ENCODE data around the gene FASN. TPM values are rescaled to one million over a fixed set of nuclear protein-coding genes. Genes with fewer than 3 reads are reported as not detected.
A peak's percentile ranks its signal among the peaks of the same experiment; 100 is the strongest.

FASN gene
- total RNA-seq, 1 experiment from 2014 or later, result 89.9 TPM

DNA sequence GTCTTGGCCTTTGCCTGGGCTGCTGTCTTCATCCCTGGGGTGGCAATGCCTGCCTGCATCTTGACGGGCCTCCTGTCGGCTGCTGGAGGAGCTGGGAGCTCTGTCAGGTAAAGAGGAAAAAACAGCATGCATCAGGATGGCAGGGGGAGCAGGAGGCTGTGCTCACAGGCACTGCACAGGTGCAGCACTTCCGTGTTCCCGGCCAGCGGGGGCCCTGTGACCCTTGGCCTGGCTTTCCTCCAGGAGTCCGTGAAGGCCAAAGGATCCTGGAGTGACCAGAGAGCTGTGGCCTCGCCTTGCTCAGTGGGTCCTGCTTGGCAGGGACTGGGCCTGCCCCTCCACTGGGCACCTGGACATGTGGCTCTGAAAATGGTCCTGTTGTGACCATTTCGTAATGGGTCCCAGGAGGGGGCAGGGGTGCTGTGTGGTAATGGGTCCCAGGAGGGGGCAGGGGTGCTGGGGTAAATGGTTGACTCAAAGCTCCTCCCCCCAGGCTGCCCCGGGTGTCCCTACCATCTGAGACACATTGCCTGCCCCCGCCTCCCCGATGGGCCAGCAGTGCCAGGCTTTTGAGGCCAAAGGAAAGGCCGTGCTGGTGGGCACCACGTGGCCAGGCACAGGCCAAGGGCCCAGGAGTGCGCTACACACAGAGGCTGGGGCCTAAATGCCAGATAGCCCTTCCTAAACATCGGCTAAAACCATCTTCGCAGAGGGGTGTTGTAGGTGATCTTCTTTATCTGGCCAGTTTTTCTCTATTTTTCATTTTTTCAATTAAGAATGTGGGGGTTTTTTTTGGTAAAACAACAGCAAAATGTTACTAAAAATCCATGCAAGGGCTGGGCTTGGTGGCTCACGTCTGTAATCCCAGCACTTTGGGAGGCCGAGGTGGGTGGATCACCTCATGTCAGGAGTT lies 4.0 kb upstream of the FASN start:
- DNase-seq (ENCODE audit: low spot score), result no peak

DNA sequence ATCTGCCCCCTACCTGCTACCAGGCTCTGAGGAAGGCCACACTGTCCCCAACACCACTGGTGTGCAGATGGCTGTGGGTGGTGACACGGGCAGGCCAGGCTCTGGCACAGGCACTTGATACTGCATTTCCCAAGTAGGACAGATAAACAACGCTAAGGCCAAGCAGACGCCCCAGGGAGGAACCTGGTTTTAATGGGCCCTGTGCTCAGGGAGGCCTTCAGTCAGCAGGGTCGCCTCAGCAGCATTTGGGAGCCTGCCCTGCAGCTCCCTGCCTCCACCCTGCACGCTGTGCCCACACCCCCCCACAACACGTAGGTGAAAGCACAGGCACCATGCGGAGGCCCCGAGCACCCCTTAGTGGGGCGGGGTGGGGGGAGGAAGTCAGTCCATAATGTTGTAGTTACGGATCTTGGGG lies 3.3 kb upstream of the FASN start:
- DNase-seq (ENCODE audit: low spot score), result no peak

DNA sequence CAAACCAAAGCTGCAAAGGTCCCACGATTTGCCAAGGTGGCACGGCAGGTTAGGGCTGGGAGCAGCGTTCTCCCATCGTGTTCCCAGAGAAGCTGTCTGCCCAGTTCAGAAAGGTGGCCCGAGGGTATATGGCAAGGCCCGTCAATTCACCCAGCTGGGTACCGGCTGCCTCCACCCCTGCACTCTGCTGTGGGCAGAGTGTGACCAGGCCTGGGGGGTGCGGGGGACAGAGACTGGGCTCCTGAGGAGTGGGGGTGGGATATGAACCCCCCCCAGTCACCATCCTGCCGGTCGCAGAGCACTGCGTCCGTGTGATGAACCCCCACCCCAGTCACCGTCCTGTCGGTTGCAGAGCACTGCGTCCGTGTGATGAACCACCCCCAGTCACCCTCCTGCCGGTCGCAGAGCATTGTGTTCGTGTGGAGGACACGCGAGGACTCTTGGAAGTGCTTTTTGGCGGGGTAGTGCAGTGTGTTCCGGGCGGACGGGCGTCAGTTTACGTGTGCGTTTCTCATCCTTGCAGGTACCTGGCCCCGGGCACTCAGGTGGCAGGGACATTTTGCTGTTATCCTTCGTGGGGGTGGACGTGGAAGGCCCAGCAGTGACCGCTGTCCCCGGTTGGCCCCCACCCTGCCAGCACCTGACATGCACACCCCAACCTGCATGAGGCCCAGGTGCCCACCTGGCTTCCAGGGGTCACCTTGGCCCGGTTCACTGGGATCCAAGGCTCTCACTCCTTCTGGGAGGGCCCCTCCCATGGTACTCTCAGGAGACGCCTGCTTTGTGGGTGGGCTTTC lies 2.7 kb upstream of the FASN start:
- DNase-seq (ENCODE audit: low spot score), result no peak

DNA sequence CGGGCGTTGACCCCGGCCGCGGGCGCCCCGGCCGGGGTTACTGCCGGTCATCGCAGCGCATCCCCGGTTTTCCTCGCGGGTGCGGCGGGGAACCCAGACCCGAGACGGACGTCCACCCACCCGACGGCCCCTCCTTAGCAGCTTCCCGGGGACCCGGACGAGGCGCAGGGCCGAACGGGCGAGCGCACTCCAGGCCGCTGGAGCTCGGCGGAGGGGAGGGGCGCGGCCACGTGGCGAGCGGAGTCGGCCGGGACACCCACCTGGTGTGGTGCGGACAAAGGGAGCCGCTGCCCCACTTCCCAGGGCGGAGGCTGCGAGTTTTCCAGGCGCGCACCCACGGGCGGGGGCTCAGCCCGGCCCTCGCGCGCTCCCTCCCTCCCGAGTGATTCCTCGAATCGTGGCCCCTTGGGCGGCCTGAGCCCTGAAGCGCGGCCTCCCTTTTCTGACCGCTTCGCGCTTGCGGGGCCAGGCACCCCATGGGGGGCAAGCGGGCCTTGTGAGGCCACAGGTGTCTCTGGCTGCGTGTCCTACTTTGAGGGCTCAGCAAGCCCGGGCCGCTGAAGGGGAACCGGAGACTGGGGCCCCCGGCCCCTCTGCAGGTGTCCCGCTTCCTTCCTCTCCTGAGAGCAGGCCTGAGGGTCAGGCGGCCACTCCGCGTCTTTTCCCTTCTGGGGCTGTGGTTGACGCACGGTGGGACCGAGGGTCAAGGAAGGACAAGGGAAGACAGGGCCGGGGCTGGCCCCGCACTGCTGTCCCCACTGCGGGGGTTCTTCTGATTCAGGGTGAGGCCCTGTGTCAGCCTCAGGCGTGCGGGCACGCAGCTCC lies 1.1 kb upstream of the FASN start:
- no peak for DNase-seq (ENCODE audit: low spot score)

- no peak for DNase-seq (ENCODE audit: low spot score)
Observed at GRCh38 chr17:82097919-82098168, 192 bp downstream of the FASN start.

GRCh38 chr17:82097184-82097918 lies 685 bp downstream of the FASN start:
- DNase-seq (ENCODE audit: low spot score), result peak; percentile 34

- no peak for DNase-seq (ENCODE audit: low spot score)
Observed at GRCh38 chr17:82096709-82097183, 1.3 kb downstream of the FASN start.

DNA sequence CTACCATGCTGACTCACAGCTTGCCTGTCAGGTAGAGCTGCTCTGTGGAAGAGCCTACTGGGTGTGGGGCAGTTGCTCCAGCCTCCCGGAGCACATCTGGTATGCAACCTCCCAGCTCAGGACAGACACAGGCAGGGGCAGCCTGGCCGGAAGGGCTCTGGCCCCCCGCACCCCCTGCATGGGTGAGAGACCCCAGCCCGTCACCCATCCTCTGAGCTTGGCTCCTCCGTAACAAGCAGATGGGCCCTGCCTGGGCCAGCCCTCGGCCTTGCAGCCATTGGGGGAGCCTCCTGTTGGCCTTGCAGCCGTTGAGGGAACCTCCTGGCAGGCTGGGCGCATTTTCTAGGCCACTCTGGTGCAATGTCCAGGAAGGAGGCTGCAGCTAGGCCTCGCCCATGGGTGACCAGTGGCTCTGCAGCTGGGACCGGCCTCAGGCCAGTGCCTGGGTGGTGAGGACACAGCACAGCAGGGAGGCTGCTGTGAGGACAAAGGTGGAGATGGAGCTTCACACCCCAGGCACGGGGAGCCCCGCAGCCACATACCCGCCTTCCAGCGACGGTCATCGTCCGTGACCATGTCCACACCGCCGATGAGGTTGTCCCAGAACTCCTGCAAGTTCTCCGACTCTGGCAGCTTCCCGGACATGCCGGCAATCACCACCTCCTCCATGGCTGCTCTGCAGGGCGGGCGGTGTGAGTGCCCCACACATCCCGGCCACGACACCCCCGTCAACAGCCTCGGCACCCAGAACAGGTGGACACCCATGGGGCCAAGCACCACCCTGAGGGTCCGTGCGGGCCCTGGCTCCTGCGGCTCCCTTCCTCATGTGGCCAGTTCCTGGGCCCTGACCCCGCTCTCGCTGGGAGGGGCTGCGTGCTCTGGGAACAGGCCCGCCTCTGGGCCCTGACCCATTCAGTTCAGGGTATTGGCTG lies 2.0 kb downstream of the FASN start:
- DNase-seq (ENCODE audit: low spot score), result no peak

- DNase-seq (ENCODE audit: low spot score), result no peak
Observed at GRCh38 chr17:82094931-82095776, 2.9 kb downstream of the FASN start.

DNA sequence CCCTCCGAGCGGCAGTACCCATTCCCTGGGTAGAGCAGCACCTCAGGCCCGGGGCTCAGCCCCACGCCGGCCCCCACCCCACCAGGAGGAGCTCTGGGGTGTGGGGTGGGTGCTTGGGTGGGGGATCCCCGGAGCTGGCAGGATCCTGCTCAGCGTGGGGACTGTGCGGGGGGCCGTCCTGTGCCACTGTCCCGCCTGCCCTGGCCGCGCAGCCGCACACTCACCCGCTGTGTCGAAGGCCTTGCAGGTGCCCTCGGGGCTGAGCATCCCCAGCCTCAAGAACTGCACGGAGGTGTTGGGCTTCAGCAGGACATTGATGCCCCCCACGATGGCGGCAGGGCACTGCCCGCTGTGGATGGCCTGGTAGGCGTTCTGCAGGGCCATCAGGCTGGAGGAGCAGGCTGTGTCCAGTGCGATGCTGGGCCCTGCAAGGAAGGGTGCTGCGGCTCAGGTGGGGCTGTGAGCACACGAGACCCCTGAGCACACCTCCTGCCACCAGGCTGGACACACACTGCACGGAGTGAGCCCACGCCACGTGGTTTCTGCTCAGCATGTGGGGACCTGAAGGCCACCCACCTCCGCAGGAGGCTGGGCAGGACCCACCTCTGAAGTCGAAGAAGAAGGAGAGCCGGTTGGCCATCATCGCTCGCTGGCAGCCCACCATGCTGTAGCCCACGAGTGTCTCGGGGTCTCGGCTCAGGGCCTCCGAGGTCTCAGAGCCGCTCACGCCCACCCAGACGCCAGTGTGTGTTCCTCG lies 4.9 kb downstream of the FASN start:
- no peak for DNase-seq (ENCODE audit: low spot score)

DNA sequence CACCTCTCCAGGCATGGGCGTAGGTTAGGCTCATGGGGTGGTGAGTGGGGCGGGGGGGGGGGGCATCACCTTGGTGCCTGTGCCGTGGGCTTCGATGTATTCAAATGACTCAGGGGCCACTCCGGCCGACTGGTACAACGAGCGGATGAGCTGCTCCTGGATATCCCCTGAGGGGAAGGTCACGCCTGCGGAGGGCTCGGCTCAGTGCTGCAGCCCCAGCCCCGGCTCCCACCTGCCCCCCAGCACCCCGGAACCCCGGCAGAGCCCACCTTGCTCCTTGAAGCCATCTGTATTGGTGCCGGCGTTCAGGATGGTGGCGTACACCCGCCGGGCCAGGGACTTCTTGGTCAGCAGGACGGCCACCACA lies 5.4 kb downstream of the FASN start:
- no peak for DNase-seq (ENCODE audit: low spot score)

DNA sequence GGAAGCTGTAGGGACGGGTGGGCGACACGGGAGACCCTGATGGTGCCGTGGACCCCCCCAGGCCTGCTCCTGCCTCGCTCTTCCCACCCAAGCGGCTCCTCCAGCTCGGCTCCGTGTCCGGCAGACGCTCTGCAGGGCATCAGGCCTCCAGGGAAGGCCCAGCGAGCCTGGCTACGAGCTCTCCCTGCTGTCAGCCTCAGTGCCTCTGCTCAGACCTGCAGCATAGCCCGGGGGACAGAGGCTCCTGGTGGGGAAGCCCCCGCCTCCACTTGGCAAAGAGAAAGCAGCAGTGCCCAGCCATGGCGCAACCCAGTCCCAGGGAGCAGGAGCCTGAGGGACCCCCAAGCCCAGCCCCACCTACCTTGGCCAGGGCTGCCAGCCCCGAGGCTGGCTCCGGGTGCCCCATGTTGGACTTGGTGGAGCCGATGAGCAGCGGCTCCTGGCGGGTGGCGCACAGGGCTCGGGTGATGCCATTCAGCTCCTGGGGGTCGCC lies 5.9 kb downstream of the FASN start:
- DNase-seq (ENCODE audit: low spot score), result no peak

GRCh38 chr17:82091264-82092066 lies 6.6 kb downstream of the FASN start:
- DNase-seq (ENCODE audit: low spot score), result no peak

DNA sequence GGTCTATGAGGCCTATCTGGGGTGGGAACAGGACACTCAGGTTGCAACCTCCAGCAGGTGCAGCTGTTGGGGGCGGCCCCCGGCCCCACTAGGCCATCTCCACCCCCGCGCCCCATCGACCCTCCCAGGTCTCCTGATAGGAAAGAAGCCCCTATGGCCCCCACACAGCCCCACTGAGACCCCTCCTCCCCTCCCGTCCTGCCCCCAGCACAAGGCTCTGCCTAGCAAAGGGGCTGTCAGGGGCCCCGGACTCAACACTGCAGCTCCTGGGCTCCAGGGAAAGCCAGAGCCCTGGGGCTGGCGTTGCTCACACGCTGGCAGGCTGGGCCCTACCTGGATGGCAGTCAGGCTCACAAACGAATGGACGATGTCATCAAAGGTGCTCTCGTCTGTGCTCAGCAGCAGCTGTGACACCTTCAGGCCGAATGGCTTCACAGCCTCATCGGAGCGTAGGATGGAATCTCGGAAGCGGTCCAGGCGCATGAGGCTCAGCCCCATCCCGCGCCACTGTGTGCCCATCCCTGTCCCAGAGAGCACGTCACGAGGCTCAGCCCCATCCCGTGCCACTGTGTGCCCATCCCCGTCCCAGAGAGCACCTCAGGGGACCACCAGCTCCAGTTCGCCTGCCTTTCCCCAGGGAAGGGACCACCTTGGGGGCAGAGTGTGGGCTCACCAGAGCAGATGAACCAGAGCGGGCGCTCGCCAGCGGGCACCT lies 7.3 kb downstream of the FASN start:
- no peak for DNase-seq (ENCODE audit: low spot score)

DNA sequence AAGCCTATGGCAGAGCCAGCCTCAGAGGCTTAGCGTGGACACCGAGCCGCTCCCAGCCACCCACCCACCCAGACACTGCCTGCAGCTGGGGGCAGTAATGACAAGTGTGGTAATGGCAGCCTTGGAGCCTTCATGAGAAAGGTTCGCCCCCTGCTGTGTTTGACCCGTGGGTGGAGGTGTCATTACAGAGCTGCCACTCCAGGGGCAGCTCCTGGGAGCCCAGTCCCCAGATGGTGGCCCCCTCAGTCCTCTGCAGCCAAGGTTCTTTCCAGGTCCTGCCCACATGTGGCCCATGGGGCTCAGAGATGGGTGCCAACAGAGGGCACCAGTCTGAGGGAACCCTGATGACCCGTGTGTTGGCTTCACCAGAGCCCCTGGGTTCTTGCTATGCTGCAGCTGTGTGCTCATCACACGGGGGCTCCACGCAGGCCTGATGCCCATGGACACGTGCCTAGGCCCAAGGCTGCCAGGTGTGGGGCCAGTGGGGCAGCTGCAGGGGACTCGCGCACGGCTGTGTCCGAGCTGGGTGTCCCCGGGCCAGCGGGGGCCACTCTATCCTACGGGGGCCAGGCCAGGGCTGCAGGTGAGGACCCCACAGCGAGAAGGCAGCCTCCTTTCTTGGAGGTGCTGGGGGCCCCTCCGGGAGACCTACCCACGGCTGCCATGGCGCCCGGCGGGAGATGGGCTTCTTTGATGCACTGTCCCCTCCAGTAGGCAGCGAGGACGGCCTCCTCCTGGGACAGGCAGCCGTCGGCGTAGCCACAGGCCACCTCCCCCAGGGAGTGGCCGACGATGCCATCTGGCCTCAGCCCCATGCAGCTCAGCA lies 8.1 kb downstream of the FASN start:
- DNase-seq (ENCODE audit: low spot score), result no peak

Measured in A172 (cell line).